ENCODE measurements around the gene PDGFD. TPM values are rescaled to one million over a fixed set of nuclear protein-coding genes. Genes with fewer than 3 reads are reported as not detected.
A peak's percentile ranks its signal among the peaks of the same experiment; 100 is the strongest.

PDGFD gene
- total RNA-seq, 2 donors from 2014 or later, result 14.4 to 27.8 TPM

DNA sequence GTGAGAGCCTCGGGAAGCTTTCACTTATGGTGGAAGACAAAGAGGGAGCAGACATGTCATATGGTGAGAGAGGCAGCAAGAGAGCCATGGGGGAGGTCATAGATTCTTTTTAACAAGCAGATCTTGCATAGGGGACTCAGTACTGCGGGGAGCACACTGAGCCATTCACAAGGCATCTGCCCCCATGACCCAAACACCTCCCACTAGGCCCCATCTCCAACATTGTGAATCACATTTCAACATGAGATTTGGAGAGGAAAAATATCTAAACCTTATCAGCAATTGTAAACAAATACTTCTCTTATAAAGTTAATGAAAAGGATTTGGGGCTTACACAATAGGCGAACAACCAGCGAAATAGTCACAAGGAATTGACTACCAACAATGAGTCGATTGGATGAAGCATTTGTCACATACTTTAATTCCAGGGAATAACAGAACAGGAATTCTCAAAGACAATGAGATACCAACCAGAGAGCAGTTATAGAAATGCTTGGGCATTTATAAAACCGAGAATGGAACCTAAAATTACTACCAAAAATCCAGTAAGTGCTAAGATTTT is 120.2 kb downstream of the PDGFD start:
- TF ChIP-seq, protein P1, sequence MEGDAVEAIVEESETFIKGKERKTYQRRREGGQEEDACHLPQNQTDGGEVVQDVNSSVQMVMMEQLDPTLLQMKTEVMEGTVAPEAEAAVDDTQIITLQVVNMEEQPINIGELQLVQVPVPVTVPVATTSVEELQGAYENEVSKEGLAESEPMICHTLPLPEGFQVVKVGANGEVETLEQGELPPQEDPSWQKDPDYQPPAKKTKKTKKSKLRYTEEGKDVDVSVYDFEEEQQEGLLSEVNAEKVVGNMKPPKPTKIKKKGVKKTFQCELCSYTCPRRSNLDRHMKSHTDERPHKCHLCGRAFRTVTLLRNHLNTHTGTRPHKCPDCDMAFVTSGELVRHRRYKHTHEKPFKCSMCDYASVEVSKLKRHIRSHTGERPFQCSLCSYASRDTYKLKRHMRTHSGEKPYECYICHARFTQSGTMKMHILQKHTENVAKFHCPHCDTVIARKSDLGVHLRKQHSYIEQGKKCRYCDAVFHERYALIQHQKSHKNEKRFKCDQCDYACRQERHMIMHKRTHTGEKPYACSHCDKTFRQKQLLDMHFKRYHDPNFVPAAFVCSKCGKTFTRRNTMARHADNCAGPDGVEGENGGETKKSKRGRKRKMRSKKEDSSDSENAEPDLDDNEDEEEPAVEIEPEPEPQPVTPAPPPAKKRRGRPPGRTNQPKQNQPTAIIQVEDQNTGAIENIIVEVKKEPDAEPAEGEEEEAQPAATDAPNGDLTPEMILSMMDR (IDR thresholded peaks at IDR 0.05), result no peak
- Histone ChIP-seq H3K4me3 (no peak overlapping the region), H3K36me3 (no peaks in the 10 kb centered on the region), H3K27me3 (no peaks in the 10 kb centered on the region), H3K27ac (no peak overlapping the region), H3K9me3 (no peaks in the 10 kb centered on the region), H3K4me1 (no peaks in the 10 kb centered on the region)
- DNase-seq (ENCODE audit: low spot score), result no peak

GRCh38 chr11:104043142-104043541 is 120.8 kb downstream of the PDGFD start:
- DNase-seq (ENCODE audit: low spot score), result no peak
- no peaks in the 10 kb centered on the region for H3K9me3 ChIP-seq
- no peak overlapping the region for H3K4me3 ChIP-seq
- H3K27ac ChIP-seq, result no peak overlapping the region
- TF ChIP-seq, protein P1 (IDR thresholded peaks at IDR 0.05), result no peak
- no peaks in the 10 kb centered on the region for H3K36me3 ChIP-seq
- H3K4me1 ChIP-seq, result no peaks in the 10 kb centered on the region
- no peaks in the 10 kb centered on the region for H3K27me3 ChIP-seq

DNA sequence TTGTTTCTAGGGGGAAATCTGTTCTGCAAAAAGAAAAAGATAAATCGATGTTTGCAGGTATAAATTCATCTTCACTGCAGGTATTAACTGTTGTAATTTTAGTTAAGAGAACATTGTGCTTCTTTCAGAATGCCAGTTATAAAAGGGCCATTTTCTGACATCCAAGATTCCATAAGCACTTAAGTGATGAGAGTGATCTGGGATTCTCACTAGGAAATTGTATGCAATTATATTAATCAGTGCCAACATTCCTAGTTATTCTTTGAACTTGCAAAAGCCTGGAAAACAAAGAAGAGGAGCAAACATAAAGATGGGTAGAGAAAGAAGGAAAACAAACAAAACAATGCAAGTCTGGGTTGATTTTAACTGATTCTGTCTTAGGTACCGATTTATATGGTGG is 122.2 kb downstream of the PDGFD start:
- Histone ChIP-seq H3K9me3 (no peaks in the 10 kb centered on the region), H3K36me3 (no peaks in the 10 kb centered on the region), H3K27me3 (no peaks in the 10 kb centered on the region), H3K4me3 (no peak overlapping the region), H3K27ac (no peak overlapping the region), H3K4me1 (no peaks in the 10 kb centered on the region)
- TF ChIP-seq, protein P1 (IDR thresholded peaks at IDR 0.05), result no peak
- no peak for DNase-seq (ENCODE audit: low spot score)

- DNase-seq (ENCODE audit: low spot score), result no peak
- Histone ChIP-seq H3K4me1 (peaks cover 0 to 5% of the 10 kb centered on the region in 2 donors), H3K36me3 (no peaks in the 10 kb centered on the region), H3K9me3 (no peaks in the 10 kb centered on the region), H3K27ac (no peak overlapping the region), H3K27me3 (no peaks in the 10 kb centered on the region), H3K4me3 (no peak overlapping the region)
- TF ChIP-seq, protein P1 (IDR thresholded peaks at IDR 0.05), result no peak
Observed at GRCh38 chr11:104036995-104037394, 127.0 kb downstream of the PDGFD start.

- no peak within 1 kb of the TSS for H3K4me3 ChIP-seq
- no peaks in the 10 kb centered on the region for H3K9me3 ChIP-seq
- no peak for DNase-seq (ENCODE audit: low spot score)
- H3K4me1 ChIP-seq, result peaks cover 0 to 5% of the 10 kb centered on the region in 2 donors
- H3K27me3 ChIP-seq, result no peaks in the 10 kb centered on the region
- H3K27ac ChIP-seq, result no peak within 1 kb of the TSS
- TF ChIP-seq, protein P1 (IDR thresholded peaks at IDR 0.05), result no peak
- no peaks in the 10 kb centered on the region for H3K36me3 ChIP-seq
Observed at GRCh38 chr11:104036588-104036987, 127.4 kb downstream of the PDGFD start, which contains the start of gene DDI1. TSS of gene DDI1 (plus strand) at chr11:104036640. CDS start at chr11:104036823, 183 bp downstream.

DNA sequence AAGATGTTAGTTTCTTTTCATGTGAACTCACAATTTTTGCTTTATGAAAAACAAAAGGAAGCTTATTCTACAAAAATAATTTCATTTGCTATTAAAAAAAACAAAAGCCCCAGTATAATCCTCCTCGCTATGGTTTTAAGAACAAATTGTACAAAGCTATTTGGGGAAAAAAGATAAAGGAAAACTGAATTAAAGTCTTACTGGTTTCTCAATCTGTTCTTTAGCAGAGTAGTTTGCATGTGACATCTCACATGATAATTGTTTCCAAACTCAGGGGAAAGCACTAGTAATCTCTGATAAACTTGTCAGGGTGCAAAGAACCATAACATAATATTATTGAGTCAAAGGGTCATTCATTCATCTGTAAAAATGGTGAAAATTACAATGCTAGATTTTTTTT is 130.4 kb downstream of the PDGFD start:
- TF ChIP-seq, protein P1 (IDR thresholded peaks at IDR 0.05), result no peak
- Histone ChIP-seq H3K27me3 (no peaks in the 10 kb centered on the region), H3K4me1 (peaks cover 0 to 5% of the 10 kb centered on the region in 2 donors), H3K9me3 (no peaks in the 10 kb centered on the region), H3K36me3 (no peaks in the 10 kb centered on the region), H3K4me3 (no peak overlapping the region), H3K27ac (peak overlapping the region in 1 of 2 donors; percentile 21)
- DNase-seq (ENCODE audit: low spot score), result no peak

All from right atrium auricular region (tissue), 2 donors.